ENCODE measurements around the gene ANKS6. TPM values are rescaled to one million over a fixed set of nuclear protein-coding genes. Genes with fewer than 3 reads are reported as not detected.

ANKS6 gene
- total RNA-seq, 4 donors from 2014 or later = 42.2 to 56.6 (median 49.9) TPM

- Histone ChIP-seq H3K27ac (peak overlapping the region; percentile 61 to 86 (median 66)), H3K36me3 (no peaks in the 10 kb centered on the region), H3K9me3 (no peaks in the 10 kb centered on the region), H3K4me1 (peaks cover 23 to 24% of the 10 kb centered on the region in 2 donors), H3K27me3 (no peaks in the 10 kb centered on the region), H3K4me3 (replicated peaks in 1 of 3) (peak overlapping the region in 1 of 3 donors; percentile 43)
- WGBS, 2 donors = 47 to 65% methylated on average over 9 of the region's 9 CpGs
- peak; percentile 61 to 62 for DNase-seq
- TF ChIP-seq POLR2A (IDR thresholded peaks at IDR 0.05) = no peak
- TF ChIP-seq, protein P1, sequence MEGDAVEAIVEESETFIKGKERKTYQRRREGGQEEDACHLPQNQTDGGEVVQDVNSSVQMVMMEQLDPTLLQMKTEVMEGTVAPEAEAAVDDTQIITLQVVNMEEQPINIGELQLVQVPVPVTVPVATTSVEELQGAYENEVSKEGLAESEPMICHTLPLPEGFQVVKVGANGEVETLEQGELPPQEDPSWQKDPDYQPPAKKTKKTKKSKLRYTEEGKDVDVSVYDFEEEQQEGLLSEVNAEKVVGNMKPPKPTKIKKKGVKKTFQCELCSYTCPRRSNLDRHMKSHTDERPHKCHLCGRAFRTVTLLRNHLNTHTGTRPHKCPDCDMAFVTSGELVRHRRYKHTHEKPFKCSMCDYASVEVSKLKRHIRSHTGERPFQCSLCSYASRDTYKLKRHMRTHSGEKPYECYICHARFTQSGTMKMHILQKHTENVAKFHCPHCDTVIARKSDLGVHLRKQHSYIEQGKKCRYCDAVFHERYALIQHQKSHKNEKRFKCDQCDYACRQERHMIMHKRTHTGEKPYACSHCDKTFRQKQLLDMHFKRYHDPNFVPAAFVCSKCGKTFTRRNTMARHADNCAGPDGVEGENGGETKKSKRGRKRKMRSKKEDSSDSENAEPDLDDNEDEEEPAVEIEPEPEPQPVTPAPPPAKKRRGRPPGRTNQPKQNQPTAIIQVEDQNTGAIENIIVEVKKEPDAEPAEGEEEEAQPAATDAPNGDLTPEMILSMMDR (IDR thresholded peaks at IDR 0.05) = no peak
- intact Hi-C loops (cut with DNase I) = no loop called here
Measured at GRCh38 chr9:98809311-98810101, 13.2 kb upstream of the ANKS6 start.

DNA sequence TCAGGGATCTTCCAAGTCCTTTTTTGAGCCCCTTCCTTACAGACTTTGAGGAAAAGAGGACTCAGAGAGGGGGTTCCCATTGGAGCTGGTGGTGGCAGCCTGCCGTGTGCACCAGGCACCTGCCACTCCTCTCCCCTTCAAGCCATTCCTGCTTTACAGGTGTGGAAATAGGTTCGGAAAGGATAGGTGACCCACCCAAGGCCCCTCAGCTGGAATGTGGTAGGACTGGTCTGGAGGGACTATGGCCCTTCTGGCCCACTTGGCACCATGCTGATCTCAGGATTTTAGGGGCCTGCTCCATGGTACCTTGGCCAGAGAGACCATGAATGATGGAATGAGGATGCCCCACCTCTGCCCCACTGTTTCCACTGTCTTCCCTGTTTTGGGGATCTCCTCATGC lies 12.5 kb upstream of the ANKS6 start:
- Histone ChIP-seq H3K4me1 (peaks cover 23 to 24% of the 10 kb centered on the region in 2 donors), H3K36me3 (no peaks in the 10 kb centered on the region), H3K9me3 (no peaks in the 10 kb centered on the region), H3K4me3 (replicated peaks in 1 of 3) (peak overlapping the region in 1 of 3 donors; percentile 43), H3K27ac (peak overlapping the region; percentile 61 to 86 (median 66)), H3K27me3 (no peaks in the 10 kb centered on the region)
- intact Hi-C loops (cut with DNase I) = no loop called here
- 39 to 64% methylated on average over 2 of the region's 2 CpGs for WGBS, 2 donors
- DNase-seq = peak; percentile 24 to 25
- TF ChIP-seq, protein P1 (IDR thresholded peaks at IDR 0.05) = no peak
- no peak for TF ChIP-seq POLR2A (IDR thresholded peaks at IDR 0.05)

DNA sequence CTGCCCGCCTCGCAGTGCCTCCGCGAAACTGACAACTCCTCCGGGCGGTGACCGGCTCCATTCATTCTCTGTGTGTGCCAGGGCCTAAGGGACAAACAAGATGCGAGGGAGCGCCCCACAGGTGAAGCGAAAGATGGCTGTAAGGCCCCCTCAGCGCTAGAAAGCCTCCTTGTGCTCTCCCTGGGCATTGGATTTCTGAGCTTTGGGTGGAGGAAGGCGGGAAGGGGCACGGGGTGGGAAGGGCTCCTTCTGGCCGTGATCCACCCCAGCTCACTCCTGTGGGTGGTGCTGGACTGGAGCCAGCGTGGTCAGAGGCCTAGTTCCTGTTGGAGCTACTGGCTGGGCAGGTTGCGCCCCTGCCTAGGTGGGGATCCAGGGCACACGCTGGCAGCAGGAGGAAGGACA lies 12.1 kb upstream of the ANKS6 start:
- peak; percentile 91 to 93 for DNase-seq
- TF ChIP-seq POLR2A (IDR thresholded peaks at IDR 0.05) = peak in 1 of 2 donors; percentile 39
- TF ChIP-seq, protein P1 (IDR thresholded peaks at IDR 0.05) = no peak
- Histone ChIP-seq H3K27ac (peak overlapping the region; percentile 61 to 86 (median 66)), H3K27me3 (no peaks in the 10 kb centered on the region), H3K4me3 (replicated peaks in 1 of 3) (peak overlapping the region in 2 of 3 donors; percentile 43 to 56), H3K36me3 (no peaks in the 10 kb centered on the region), H3K4me1 (peaks cover 23 to 24% of the 10 kb centered on the region in 2 donors), H3K9me3 (no peaks in the 10 kb centered on the region)
- intact Hi-C loops (cut with DNase I) = no loop called here
- 13 to 18% methylated on average over 17 of the region's 17 CpGs for WGBS, 2 donors

- no peaks in the 10 kb centered on the region for H3K27me3 ChIP-seq
- H3K9me3 ChIP-seq = no peaks in the 10 kb centered on the region
- 1 to 2% methylated on average over 11 to 13 of the region's 46 CpGs for WGBS, 2 donors
- H3K27ac ChIP-seq = peak overlapping the region in 2 of 3 donors; percentile 61 to 66
- TF ChIP-seq POLR2A (IDR thresholded peaks at IDR 0.05) = no peak
- TF ChIP-seq, protein P1 (IDR thresholded peaks at IDR 0.05) = no peak
- peak in 1 of 2 donors; percentile 29 for DNase-seq
- peaks cover 23 to 24% of the 10 kb centered on the region in 2 donors for H3K4me1 ChIP-seq
- no peaks in the 10 kb centered on the region for H3K36me3 ChIP-seq
- intact Hi-C loops (cut with DNase I) = no loop called here
- H3K4me3 ChIP-seq (replicated peaks in 1 of 3) = peak overlapping the region in 2 of 3 donors; percentile 43 to 56
Measured at GRCh38 chr9:98807814-98808195, 11.4 kb upstream of the ANKS6 start.
